ENCODE data around the gene SLC8A2. TPM values are rescaled to one million over a fixed set of nuclear protein-coding genes. Genes with fewer than 3 reads are reported as not detected.

SLC8A2 gene
- polyA plus RNA-seq, 1 donor from 2014 or later, result 14.1 TPM

- H3K4me3 ChIP-seq (ENCODE audit: low read length), result no peak overlapping the region
- no peak overlapping the region for H3K9ac ChIP-seq (ENCODE audit: low read length)
- H3K36me3 ChIP-seq (ENCODE audit: insufficient read depth, low read length), result no peaks in the 10 kb centered on the region
- H3K9me3 ChIP-seq (ENCODE audit: low read length), result no peaks in the 10 kb centered on the region
- no peak for TF ChIP-seq RAD21 (conservative IDR thresholded peaks at IDR 0.05)
- no peak for TF ChIP-seq POLR2AphosphoS5 (IDR thresholded peaks at IDR 0.05)
- H3F3A ChIP-seq (ENCODE audit: insufficient read depth, low read length, poor library complexity, severe bottlenecking), result no peaks in the 10 kb centered on the region
- H3K27ac ChIP-seq (ENCODE audit: low read length), result no peak overlapping the region
- H2AFZ ChIP-seq (ENCODE audit: low read depth, low read length), result no peak overlapping the region
- no peak overlapping the region for H3K4me2 ChIP-seq (ENCODE audit: low read length)
- H4K20me1 ChIP-seq (ENCODE audit: insufficient read depth), result no peaks in the 10 kb centered on the region
- no peaks in the 10 kb centered on the region for H3K9me2 ChIP-seq (ENCODE audit: insufficient read depth, low read length)
- no peaks in the 10 kb centered on the region for H3K79me2 ChIP-seq (replicated peaks; ENCODE audit: insufficient read depth, low read length)
- no peaks in the 10 kb centered on the region for H3K27me3 ChIP-seq (ENCODE audit: insufficient read depth, low read depth, low read length)
Observed at GRCh38 chr19:47490847-47491246, 19.2 kb upstream of the SLC8A2 start.

- no peaks in the 10 kb centered on the region for H3K9me3 ChIP-seq (ENCODE audit: low read length)
- no peaks in the 10 kb centered on the region for H3K27me3 ChIP-seq (ENCODE audit: insufficient read depth, low read depth, low read length)
- H3K27ac ChIP-seq (ENCODE audit: low read length), result no peak overlapping the region
- H3K79me2 ChIP-seq (replicated peaks; ENCODE audit: insufficient read depth, low read length), result no peaks in the 10 kb centered on the region
- H3F3A ChIP-seq (ENCODE audit: insufficient read depth, low read length, poor library complexity, severe bottlenecking), result no peaks in the 10 kb centered on the region
- TF ChIP-seq TAF1 (IDR thresholded peaks at IDR 0.05; ENCODE audit: low read depth), result no peak
- no peak for TF ChIP-seq MXI1 (conservative IDR thresholded peaks at IDR 0.05; ENCODE audit: poor library complexity, severe bottlenecking)
- no peak overlapping the region for H2AFZ ChIP-seq (ENCODE audit: low read depth, low read length)
- no peaks in the 10 kb centered on the region for H3K9me2 ChIP-seq (ENCODE audit: insufficient read depth, low read length)
- no peak overlapping the region for H3K4me2 ChIP-seq (ENCODE audit: low read length)
- no peak overlapping the region for H3K9ac ChIP-seq (ENCODE audit: low read length)
- no peaks in the 10 kb centered on the region for H4K20me1 ChIP-seq (ENCODE audit: insufficient read depth)
- H3K4me3 ChIP-seq (ENCODE audit: low read length), result no peak overlapping the region
- H3K36me3 ChIP-seq (ENCODE audit: insufficient read depth, low read length), result no peaks in the 10 kb centered on the region
Observed at GRCh38 chr19:47490031-47490430, 18.3 kb upstream of the SLC8A2 start.

GRCh38 chr19:47489072-47489914, 17.6 kb upstream of the SLC8A2 start:
- no peak overlapping the region for H3K27ac ChIP-seq (ENCODE audit: low read length)

More at GRCh38 chr19:47489072-47489914, 17.6 kb upstream of the SLC8A2 start:
- Histone ChIP-seq H3K4me2 (ENCODE audit: low read length) (no peak overlapping the region), H3K9ac (ENCODE audit: low read length) (no peak overlapping the region), H3K27me3 (ENCODE audit: insufficient read depth, low read depth, low read length) (no peaks in the 10 kb centered on the region), H3F3A (ENCODE audit: insufficient read depth, low read length, poor library complexity, severe bottlenecking) (no peaks in the 10 kb centered on the region), H4K20me1 (ENCODE audit: insufficient read depth) (no peaks in the 10 kb centered on the region), H2AFZ (ENCODE audit: low read depth, low read length) (no peak overlapping the region), H3K9me3 (ENCODE audit: low read length) (no peaks in the 10 kb centered on the region), H3K9me2 (ENCODE audit: insufficient read depth, low read length) (no peaks in the 10 kb centered on the region), H3K36me3 (ENCODE audit: insufficient read depth, low read length) (no peaks in the 10 kb centered on the region), H3K79me2 (replicated peaks; ENCODE audit: insufficient read depth, low read length) (no peaks in the 10 kb centered on the region), H3K4me3 (ENCODE audit: low read length) (no peak overlapping the region)
- TF ChIP-seq TAF1 (IDR thresholded peaks at IDR 0.05; ENCODE audit: low read depth), result no peak
- TF ChIP-seq REST (IDR thresholded peaks at IDR 0.05; ENCODE audit: borderline replicate concordance), result no peak
- TF ChIP-seq EZH2 (IDR thresholded peaks at IDR 0.05; ENCODE audit: borderline replicate concordance, insufficient read depth, low read length, poor library complexity, severe bottlenecking), result no peak
- no peak for TF ChIP-seq SMC3 (conservative IDR thresholded peaks at IDR 0.05; ENCODE audit: poor library complexity)
- TF ChIP-seq EP300 (conservative IDR thresholded peaks at IDR 0.05; ENCODE audit: poor library complexity, severe bottlenecking), result no peak
